GM19193 (cell line): ENCODE results near the gene TM4SF20.

Source experiments
- POLR2A ChIP-seq: IDR thresholded peaks from 4 replicates; pipeline ENCODE4 v1.6.1; 2011; ENCODE audit not compliant: insufficient read depth, insufficient read length; ENCODE audit errors: extremely low read depth

TM4SF20 gene

DNA sequence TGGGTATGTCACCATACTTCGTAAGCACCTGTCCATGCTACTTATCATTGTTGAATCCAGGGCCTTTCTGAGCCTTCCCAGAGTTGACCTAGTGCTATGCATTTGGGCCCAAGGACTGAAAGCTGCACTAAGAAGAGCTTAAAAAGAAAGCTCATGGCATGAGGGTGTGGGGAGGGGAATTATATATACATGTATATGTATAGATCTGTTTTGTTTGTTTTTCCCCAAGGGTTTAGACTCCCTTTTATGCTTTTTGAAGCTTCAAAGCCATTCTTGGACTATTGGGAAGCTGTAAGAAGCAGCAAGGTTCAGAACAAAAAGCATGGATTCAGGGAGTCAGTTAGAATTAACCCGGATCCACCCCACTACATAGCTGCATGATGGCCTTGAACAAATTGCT lies 30.8 kb downstream of the TM4SF20 start:
- TF ChIP-seq POLR2A = no peak

DNA sequence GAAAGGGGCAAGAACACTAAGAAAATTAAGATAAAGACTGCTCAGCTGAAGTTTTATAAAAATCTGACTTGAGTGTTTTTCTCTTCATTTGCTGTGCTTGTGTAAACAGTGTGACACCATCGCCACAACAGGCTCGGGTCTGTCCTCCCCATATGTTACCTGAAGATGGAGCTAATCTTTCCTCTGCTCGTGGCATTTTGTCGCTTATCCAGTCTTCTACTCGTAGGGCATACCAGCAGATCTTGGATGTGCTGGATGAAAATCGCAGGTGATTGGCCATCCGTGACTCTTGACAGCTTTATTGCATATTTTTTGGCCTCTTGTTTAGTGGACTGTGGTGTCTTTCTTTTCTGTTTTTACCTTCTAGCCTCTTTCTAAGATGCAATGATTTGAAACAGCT lies 32.0 kb downstream of the TM4SF20 start:
- TF ChIP-seq POLR2A = no peak

DNA sequence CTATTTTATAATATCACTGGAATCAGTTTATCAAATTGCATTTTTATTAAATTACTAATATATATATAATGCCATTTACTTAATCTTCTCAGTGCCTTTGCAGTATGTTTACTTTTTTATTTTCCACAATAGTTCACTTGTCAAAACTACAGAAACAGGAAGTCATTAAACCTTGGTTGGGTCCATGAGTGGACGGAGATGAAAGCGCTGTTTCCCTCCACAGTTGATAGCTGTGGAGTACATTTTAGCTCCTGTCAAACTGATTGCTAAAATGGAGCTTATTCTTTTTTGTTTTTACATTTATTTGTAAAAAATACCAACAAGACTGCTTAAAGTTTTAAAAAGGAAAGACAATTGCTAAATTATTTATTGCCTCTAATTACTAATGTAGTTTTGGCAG lies 34.9 kb downstream of the TM4SF20 start:
- no peak for TF ChIP-seq POLR2A

DNA sequence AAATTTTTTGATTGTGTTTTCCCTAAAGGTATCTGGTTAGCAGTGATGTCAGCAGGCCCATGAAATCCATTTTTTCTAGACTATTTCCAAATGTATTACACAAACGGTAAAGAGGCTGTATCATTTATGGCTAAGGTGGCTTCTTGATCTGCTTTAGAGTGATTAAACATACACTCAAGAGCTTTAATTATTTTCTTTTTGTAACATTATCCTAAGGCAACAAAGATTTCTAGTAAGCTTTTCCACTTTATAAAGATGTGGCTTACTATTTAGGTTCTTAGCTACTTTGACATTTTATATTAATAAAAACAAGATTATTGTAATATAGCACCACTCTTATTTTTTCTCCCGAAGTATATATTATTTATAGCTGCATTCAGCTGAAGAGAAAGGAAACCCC lies 37.6 kb downstream of the TM4SF20 start:
- TF ChIP-seq POLR2A = no peak

DNA sequence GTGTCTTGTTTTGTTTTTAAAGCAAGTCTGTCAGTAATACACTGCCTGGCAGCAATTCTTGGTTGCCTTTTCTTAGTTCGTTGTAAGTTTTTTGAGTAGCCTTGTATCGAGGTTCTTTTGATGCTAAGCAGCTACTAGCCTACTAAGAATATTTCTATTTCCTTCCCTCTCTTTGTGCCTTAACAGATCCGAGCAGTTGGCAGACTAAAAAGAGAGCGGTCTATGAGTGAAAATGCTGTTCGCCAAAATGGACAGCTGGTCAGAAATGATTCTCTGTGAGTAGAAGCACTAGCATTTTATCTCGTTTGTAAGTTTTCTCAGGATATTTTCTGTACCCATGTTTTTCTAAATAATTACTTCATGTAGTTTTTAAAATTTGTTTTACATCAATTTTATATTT lies 39.0 kb downstream of the TM4SF20 start:
- TF ChIP-seq POLR2A = no peak

DNA sequence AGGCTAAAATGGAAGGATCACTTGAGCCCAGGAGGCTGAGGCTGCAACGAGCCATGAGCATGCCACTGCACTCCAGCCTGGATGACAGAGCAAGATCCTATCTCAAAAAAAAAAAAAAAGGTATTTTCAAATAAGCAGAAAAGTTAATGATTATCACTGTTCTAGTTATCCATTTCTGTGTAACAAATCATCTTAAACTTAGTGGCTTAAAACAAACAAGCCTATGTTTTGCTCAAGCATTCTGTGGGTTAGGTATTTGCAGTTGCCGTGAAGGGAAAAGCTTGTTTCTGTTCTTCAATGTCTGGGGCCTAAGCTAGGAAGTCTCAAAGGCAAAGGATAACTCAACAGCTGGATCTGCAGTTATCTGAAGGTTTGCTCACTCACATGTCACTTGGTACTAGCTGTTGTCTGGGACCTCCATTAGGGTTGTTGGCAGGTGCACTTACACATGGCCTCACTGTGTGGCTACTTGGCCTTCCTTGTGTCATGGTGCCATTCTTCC lies 40.0 kb downstream of the TM4SF20 start:
- TF ChIP-seq POLR2A = no peak

DNA sequence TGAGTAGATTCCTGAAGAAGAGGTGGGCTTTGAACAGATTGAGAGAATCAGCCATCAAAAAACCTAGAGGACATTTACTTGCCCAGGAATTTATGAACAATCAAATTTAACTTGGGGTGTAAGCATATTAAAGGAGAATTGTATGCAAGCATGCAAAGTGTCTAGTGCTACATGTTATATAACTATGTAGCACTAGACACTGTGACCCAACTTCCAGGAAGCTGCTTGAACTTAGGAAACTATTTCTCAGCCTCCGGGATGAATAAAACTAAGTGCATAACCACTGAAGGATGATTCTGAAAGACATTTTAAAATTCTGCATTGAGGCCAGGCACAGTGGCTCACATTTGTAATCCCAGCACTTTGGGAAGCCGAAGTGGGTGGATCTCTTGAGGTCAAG lies 41.7 kb downstream of the TM4SF20 start:
- TF ChIP-seq POLR2A = no peak

DNA sequence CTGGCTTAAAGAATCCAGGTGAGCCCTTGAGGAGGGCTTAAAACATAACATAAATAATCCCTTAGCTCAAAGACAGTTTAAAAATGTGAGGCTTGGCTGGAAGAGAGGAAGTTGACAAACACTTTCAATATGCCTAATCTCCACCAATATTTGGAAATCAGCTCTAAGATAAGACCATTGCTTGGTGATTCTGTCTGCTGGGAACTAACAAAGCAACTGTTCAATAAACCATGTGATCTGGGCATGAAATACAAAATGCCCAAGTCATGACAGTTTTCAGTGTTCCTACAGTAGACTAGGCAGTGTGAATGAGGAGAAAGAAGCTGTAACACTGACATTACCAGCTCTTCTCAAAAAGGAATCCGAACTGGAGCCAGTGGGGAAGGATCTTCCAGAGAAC lies 43.4 kb downstream of the TM4SF20 start:
- TF ChIP-seq POLR2A = no peak

DNA sequence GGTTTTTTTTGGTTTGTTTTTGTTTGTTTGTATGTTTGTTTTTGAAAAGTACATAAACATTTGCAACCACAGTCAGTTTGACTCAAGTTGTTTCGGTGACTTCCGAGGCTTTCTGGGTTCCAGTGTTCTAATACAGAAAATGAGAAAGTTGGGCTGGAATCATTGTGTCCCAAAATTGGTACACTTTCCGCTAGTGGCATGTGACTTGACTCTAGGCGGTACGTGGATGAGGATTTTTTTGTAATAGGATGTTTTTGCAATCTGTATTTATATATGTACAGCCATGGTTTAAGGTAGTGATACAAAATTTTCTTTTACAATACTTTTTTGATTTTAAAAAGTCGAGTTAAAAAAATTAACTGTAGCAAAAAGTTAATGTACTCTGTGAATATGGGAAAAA lies 52.3 kb downstream of the TM4SF20 start:
- TF ChIP-seq POLR2A = no peak

DNA sequence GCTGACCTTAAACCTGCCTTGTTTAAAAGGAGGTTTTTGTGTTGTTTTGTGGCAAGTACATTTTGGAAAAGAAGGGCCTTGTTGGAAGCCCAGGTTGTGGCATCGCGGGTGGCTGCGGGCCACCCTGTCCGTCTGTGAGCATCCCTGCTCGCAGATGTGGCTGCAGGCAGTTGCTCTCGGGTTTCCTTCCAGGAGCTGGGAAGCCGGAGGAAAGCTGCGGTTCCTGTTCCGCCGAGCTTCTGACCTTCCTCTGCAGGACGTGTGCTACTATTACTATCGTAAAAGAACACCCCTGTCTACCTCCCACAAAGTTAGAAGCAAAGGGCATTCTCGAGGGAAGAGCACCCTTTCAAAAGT lies 53.3 kb downstream of the TM4SF20 start:
- no peak for TF ChIP-seq POLR2A

DNA sequence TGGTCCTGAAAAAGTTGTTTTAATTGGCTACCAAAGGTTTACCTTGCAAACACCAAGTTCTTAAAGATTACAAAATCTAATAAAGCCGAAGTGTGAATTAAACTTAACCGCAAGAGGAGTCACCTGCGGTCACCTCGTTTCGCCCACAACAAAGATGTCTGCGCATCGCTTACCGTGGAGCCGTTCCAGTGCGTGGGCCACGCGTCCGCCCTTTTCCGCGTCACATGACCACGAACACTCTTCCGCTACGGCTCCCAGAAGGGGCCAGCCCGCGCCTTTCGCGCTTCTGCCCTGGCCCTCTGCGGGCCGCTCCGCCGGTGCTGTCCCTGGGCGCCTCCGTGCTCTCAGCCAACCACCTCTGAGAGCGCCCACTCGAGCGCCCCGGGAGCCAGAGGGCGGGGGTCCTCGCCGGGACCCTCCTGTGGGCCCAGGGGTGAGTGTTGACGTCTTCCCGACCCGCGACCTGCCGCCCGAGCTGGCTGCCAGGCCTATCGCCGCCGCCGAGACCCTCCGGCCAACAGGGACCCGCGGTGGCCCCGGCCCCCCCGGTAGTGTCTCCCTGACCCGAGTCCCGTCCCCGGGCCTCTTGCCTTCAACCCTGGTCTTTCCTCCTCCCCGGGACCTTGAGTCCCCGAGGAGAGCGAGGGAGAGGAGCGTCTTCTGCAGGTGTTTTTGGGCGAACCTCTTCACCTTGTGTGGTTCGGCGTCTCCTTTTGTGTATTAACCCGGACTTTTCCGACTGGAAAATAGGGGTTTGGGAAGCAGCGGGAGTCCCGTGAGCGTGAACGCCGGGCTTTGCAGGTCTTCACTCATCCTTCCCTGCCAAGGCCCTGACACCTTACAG lies 53.9 kb downstream of the TM4SF20 start, which contains the start of gene MFF:
Gene MFF (plus strand): TSS at position 257 of the 844 bp plus-strand sequence. CDS start 5,415 bp downstream, outside the sequence.
- peak; percentile 70 for TF ChIP-seq POLR2A

DNA sequence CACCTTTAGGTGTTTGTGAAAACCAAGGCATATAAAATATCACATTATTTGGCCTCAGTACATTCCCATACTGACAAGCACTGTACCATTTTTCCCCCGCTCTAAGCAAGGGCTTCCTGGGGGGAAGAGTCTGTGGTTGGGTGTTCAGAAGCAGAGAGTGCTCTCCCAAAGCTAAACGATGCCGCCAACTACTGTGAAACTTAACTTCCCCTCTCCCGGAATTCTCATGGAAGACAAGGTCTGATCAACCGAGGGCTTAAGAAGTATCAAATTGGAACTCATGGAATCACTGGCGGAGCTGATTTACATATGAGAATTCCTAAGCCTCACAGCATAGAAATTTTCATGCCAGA lies 54.5 kb downstream of the TM4SF20 start:
- TF ChIP-seq POLR2A = no peak

DNA sequence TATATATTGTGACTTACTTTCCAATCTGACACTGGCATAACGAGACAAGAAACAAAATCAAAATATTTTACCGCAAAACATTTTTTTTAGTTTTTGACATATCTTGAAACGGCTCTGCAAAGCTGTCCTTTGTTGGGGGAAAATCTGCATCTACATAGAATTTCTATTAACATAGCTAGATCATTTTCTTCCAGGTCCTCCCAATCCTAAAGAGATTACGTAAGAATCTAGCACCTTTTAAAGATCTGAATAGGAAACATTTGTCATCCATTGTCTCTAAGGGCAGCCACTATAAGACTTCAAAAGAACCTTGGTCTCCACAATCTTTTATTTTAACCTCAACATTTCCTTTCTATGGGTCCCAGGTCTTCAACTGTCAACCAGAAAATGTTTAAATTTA lies 55.3 kb downstream of the TM4SF20 start:
- TF ChIP-seq POLR2A = no peak

DNA sequence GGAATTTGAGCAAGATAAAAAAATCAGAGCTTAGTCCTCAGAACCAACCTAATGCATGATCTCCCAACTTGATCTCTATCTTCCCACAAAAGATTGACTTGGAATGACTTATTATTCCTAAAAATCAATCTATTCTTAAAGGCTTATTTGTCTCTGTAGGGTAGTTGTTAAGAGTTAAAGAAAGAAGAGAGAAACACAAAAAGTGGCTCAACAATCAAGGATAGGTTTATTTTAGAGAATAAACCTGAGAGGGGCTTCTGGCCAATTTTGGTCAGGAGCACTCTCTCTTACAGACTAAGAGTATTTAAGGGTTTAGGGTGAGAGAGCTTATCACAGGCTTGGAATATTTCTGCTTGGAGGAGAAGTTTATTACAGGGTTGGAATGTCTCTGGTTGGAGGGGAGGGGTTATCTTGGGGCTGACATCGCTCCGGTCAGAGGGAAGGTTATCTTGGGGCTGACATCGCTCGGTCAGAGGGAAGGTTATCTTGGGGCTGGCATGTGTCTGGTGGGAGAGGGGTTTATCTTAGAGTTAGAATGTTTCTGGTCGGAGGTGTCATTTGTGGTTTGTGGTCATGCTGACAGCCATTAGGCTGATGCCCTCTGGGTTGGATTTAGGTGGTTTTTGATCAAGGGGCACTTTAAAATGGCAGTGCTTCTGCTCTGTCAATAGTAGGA lies 56.4 kb downstream of the TM4SF20 start:
- no peak for TF ChIP-seq POLR2A

DNA sequence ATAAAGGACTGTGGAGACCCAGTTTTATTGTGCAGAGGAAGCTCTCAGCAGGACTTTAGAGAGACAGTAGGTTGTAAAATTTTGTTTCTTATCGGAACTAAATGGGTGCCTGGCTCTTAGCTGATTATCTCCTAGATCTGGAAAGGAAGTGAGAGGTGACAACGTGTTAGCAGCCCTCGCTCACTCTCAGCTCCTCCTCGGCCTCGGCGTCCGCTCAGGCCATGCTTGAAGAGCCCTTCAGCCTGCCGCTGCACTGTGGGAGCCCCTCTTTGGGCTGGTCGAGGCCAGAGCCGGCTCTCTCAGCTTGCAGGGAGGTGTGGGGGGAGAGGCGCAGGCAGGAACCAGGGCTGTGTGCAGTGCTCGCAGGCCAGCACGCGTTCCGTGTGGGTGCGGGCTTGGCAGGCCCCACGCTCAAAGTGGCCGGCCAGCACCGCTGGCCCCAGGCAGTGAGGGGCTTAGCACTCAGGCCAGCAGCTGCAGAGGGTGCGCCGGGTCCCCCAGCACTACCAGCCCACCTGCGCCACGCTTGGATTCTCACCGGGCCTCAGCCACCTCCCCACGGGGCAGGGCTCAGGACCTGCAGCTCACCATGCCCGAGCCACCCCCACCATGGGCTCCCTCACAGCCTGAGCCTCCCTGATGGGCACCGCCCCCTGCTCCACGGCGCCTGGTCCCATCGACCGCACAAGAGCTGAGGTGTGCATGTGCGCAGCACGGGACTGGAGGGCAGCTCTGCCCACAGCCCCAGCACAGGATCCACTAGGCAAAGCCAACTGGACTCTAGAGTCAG lies 58.6 kb downstream of the TM4SF20 start:
- no peak for TF ChIP-seq POLR2A
